Measurements from ENCODE around the gene CARMIL1.

CARMIL1 gene

DNA sequence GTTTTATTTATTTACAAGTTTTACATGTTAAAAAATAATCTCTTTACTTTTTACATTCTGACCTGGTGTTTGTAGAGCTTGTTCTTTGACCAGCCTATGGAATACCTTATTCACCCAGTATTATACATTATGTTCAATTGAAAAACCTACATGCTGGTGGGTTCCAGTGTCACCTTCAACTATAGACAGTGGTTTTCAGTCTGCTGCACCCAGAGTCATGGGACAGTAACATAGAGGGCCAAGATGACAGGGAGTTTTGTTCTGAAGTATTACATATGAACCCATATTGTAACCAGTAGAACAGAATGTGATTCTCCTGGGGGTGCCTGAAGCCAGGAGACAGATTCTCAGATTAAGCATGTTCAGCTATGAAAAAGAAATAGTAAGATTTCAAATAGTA is 233.4 kb downstream of the CARMIL1 start:
- Histone ChIP-seq H3K4me1 (ENCODE audit: control insufficient read depth, insufficient read depth, low read length) (no peaks in the 10 kb centered on the region), H3K4me3 (ENCODE audit: low read depth, low read length) (no peak overlapping the region), H3K27ac (ENCODE audit: extremely low read depth, low read depth, low read length) (no peak overlapping the region), H3K9me3 (ENCODE audit: control insufficient read depth, insufficient read depth, low read depth, low read length) (no peaks in the 10 kb centered on the region), H3K36me3 (ENCODE audit: control insufficient read depth in 2 of 2, insufficient read depth in 1 of 2, low read length in 2 of 2) (peaks cover 0 to 5% of the 10 kb centered on the region in 2 experiments; a peak in 1 of 3 replicates)
- no peak for TF ChIP-seq ZNF561 (tag by site-specific recombination; IDR thresholded peaks at IDR 0.05; ENCODE audit: borderline replicate concordance)
- TF ChIP-seq SP3 (tag by site-specific recombination; IDR thresholded peaks at IDR 0.05), result no peak
- no peak for TF ChIP-seq ZNF514 (tag by site-specific recombination; IDR thresholded peaks at IDR 0.05)
- TF ChIP-seq HOXC10 (CRISPR knock-in tag; IDR thresholded peaks at IDR 0.05), result no peak
- no peak for TF ChIP-seq FEZF1 (tag by site-specific recombination; IDR thresholded peaks at IDR 0.05)
- no peak for TF ChIP-seq ZNF175 (tag by site-specific recombination; IDR thresholded peaks at IDR 0.05)
- TF ChIP-seq, protein P1, sequence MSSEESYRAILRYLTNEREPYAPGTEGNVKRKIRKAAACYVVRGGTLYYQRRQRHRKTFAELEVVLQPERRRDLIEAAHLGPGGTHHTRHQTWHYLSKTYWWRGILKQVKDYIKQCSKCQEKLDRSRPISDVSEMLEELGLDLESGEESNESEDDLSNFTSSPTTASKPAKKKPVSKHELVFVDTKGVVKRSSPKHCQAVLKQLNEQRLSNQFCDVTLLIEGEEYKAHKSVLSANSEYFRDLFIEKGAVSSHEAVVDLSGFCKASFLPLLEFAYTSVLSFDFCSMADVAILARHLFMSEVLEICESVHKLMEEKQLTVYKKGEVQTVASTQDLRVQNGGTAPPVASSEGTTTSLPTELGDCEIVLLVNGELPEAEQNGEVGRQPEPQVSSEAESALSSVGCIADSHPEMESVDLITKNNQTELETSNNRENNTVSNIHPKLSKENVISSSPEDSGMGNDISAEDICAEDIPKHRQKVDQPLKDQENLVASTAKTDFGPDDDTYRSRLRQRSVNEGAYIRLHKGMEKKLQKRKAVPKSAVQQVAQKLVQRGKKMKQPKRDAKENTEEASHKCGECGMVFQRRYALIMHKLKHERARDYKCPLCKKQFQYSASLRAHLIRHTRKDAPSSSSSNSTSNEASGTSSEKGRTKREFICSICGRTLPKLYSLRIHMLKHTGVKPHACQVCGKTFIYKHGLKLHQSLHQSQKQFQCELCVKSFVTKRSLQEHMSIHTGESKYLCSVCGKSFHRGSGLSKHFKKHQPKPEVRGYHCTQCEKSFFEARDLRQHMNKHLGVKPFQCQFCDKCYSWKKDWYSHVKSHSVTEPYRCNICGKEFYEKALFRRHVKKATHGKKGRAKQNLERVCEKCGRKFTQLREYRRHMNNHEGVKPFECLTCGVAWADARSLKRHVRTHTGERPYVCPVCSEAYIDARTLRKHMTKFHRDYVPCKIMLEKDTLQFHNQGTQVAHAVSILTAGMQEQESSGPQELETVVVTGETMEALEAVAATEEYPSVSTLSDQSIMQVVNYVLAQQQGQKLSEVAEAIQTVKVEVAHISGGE (tag by site-specific recombination; conservative IDR thresholded peaks at IDR 0.05; ENCODE audit: low read depth), result no peak
- no peak for TF ChIP-seq ZNF629 (tag by site-specific recombination; IDR thresholded peaks at IDR 0.05)
- TF ChIP-seq, protein P2, sequence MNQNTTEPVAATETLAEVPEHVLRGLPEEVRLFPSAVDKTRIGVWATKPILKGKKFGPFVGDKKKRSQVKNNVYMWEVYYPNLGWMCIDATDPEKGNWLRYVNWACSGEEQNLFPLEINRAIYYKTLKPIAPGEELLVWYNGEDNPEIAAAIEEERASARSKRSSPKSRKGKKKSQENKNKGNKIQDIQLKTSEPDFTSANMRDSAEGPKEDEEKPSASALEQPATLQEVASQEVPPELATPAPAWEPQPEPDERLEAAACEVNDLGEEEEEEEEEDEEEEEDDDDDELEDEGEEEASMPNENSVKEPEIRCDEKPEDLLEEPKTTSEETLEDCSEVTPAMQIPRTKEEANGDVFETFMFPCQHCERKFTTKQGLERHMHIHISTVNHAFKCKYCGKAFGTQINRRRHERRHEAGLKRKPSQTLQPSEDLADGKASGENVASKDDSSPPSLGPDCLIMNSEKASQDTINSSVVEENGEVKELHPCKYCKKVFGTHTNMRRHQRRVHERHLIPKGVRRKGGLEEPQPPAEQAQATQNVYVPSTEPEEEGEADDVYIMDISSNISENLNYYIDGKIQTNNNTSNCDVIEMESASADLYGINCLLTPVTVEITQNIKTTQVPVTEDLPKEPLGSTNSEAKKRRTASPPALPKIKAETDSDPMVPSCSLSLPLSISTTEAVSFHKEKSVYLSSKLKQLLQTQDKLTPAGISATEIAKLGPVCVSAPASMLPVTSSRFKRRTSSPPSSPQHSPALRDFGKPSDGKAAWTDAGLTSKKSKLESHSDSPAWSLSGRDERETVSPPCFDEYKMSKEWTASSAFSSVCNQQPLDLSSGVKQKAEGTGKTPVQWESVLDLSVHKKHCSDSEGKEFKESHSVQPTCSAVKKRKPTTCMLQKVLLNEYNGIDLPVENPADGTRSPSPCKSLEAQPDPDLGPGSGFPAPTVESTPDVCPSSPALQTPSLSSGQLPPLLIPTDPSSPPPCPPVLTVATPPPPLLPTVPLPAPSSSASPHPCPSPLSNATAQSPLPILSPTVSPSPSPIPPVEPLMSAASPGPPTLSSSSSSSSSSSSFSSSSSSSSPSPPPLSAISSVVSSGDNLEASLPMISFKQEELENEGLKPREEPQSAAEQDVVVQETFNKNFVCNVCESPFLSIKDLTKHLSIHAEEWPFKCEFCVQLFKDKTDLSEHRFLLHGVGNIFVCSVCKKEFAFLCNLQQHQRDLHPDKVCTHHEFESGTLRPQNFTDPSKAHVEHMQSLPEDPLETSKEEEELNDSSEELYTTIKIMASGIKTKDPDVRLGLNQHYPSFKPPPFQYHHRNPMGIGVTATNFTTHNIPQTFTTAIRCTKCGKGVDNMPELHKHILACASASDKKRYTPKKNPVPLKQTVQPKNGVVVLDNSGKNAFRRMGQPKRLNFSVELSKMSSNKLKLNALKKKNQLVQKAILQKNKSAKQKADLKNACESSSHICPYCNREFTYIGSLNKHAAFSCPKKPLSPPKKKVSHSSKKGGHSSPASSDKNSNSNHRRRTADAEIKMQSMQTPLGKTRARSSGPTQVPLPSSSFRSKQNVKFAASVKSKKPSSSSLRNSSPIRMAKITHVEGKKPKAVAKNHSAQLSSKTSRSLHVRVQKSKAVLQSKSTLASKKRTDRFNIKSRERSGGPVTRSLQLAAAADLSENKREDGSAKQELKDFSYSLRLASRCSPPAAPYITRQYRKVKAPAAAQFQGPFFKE (tag by site-specific recombination; IDR thresholded peaks at IDR 0.05; ENCODE audit: borderline replicate concordance), result no peak
- TF ChIP-seq, protein P3, sequence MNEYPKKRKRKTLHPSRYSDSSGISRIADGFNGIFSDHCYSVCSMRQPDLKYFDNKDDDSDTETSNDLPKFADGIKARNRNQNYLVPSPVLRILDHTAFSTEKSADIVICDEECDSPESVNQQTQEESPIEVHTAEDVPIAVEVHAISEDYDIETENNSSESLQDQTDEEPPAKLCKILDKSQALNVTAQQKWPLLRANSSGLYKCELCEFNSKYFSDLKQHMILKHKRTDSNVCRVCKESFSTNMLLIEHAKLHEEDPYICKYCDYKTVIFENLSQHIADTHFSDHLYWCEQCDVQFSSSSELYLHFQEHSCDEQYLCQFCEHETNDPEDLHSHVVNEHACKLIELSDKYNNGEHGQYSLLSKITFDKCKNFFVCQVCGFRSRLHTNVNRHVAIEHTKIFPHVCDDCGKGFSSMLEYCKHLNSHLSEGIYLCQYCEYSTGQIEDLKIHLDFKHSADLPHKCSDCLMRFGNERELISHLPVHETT (tag by site-specific recombination; IDR thresholded peaks at IDR 0.05), result no peak
- no peak for TF ChIP-seq ZNF610 (tag by site-specific recombination; IDR thresholded peaks at IDR 0.05; ENCODE audit: borderline replicate concordance)
- TF ChIP-seq ZFP37 (tag by site-specific recombination; IDR thresholded peaks at IDR 0.05), result no peak
- POLR2A ChIA-PET, result no interaction called here
- CTCF ChIA-PET, result interaction anchor here (0.8 to 1.6 kb wide), 5 partner anchors 9 to 89 kb away, joined by 3 to 5 read pairs (median 3); no protein-coding TSS in a partner anchor

DNA sequence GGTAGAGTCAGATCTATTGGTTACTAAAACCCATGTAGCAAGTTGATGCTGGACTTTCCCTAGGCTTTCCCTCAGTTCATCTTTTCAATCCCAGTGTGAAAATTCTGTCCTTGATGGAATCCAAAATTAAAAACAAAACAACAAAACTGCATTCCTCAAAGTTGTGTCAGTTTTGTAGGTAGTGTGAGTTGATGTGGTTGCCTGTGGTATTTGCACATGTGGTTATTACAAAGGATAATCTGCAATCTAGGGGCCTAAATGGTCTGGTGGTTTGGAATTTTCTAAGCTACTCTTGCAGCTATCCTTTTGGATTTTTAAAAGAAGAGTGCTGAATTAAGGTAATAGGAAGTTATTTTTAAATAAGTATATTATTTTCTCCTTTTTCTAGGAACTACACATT is 240.7 kb downstream of the CARMIL1 start:
- ChIA-PET CTCF (interaction anchor here (0.8 to 1.5 kb wide), 2 partner anchors 254 kb away, joined by 4 to 5 read pairs; no protein-coding TSS in a partner anchor), POLR2A (no interaction called here)
- H3K4me3 ChIP-seq (ENCODE audit: low read depth, low read length), result no peak overlapping the region
- no peaks in the 10 kb centered on the region for H3K9me3 ChIP-seq (ENCODE audit: control insufficient read depth, insufficient read depth, low read depth, low read length)
- no peaks in the 10 kb centered on the region for H3K4me1 ChIP-seq (ENCODE audit: control insufficient read depth, insufficient read depth, low read length)
- no peak overlapping the region for H3K27ac ChIP-seq (ENCODE audit: extremely low read depth, low read depth, low read length)
- peaks cover 0 to 9% of the 10 kb centered on the region in 2 experiments; a peak in 2 of 3 replicates for H3K36me3 ChIP-seq (ENCODE audit: control insufficient read depth in 2 of 2, insufficient read depth in 1 of 2, low read length in 2 of 2)
- TF ChIP-seq ZNF48 (tag by site-specific recombination; IDR thresholded peaks at IDR 0.05), result no peak
- TF ChIP-seq, protein P4, sequence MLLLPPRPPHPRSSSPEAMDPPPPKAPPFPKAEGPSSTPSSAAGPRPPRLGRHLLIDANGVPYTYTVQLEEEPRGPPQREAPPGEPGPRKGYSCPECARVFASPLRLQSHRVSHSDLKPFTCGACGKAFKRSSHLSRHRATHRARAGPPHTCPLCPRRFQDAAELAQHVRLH (tag by site-specific recombination; IDR thresholded peaks at IDR 0.05), result no peak
